Neural crest cell (in vitro differentiated cells): Measurements from ENCODE around the gene SMIM20. TPM values are rescaled to one million over a fixed set of nuclear protein-coding genes. Genes with fewer than 3 reads are reported as not detected.

Experiments
- DNase-seq: peaks from one replicate; pipeline ENCODE4 v3.0.0; 2021; ENCODE audit warnings: low read depth, mixed read lengths, low spot score
- H3K27ac Mint-ChIP-seq: one replicate; pipeline ENCODE4 v1.8.0; 2021; ENCODE audit warnings: mild to moderate bottlenecking, mixed read lengths; ENCODE audit not compliant: unreplicated experiment
- H3K27me3 Mint-ChIP-seq: 2 replicates; pipeline ENCODE4 v1.8.0; 2021; ENCODE audit warnings: low read depth, mild to moderate bottlenecking, mixed read lengths
- H3K36me3 Mint-ChIP-seq: 2 replicates; pipeline ENCODE4 v1.8.0; 2021; ENCODE audit warnings: low read depth, mild to moderate bottlenecking, mixed read lengths
- H3K4me1 Mint-ChIP-seq: 2 replicates; pipeline ENCODE4 v1.8.0; 2021; ENCODE audit warnings: mixed read lengths
- H3K4me3 Mint-ChIP-seq: one replicate; pipeline ENCODE4 v1.8.0; 2021; ENCODE audit warnings: mild to moderate bottlenecking, mixed read lengths
- H3K9me3 Mint-ChIP-seq: 2 replicates; pipeline ENCODE4 v1.8.0; 2021; ENCODE audit warnings: mixed read lengths
- total RNA-seq: library from RNA; stranded (reverse); gene quantifications from 2 replicates; pipeline ENCODE4 v1.2.1, GENCODE V29; 2021
- TF ChIP-seq, protein P1 (sequence below): fragments of 200-600 bp; sonication (generic); conservative IDR thresholded peaks from 2 replicates; pipeline ENCODE4 v1.5.0; 2021; ENCODE audit warnings: antibody characterized with exemption, mild to moderate bottlenecking

SMIM20 gene
- total RNA-seq, 1 donor from 2014 or later: 24.9 TPM

GRCh38 chr4:25970226-25970675 is 56.2 kb downstream of the SMIM20 start:
- TF ChIP-seq, protein P1, sequence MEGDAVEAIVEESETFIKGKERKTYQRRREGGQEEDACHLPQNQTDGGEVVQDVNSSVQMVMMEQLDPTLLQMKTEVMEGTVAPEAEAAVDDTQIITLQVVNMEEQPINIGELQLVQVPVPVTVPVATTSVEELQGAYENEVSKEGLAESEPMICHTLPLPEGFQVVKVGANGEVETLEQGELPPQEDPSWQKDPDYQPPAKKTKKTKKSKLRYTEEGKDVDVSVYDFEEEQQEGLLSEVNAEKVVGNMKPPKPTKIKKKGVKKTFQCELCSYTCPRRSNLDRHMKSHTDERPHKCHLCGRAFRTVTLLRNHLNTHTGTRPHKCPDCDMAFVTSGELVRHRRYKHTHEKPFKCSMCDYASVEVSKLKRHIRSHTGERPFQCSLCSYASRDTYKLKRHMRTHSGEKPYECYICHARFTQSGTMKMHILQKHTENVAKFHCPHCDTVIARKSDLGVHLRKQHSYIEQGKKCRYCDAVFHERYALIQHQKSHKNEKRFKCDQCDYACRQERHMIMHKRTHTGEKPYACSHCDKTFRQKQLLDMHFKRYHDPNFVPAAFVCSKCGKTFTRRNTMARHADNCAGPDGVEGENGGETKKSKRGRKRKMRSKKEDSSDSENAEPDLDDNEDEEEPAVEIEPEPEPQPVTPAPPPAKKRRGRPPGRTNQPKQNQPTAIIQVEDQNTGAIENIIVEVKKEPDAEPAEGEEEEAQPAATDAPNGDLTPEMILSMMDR: no peak
- peak overlapping the region; percentile 83 for H3K27ac Mint-ChIP-seq
- peaks cover 4% of the 10 kb centered on the region for H3K9me3 Mint-ChIP-seq
- peaks cover 29% of the 10 kb centered on the region for H3K4me1 Mint-ChIP-seq
- no peak overlapping the region for H3K4me3 Mint-ChIP-seq
- H3K27me3 Mint-ChIP-seq: no peaks in the 10 kb centered on the region
- no peak for DNase-seq
- no peaks in the 10 kb centered on the region for H3K36me3 Mint-ChIP-seq

- H3K4me3 Mint-ChIP-seq: no peak overlapping the region
- peaks cover 23% of the 10 kb centered on the region for H3K4me1 Mint-ChIP-seq
- H3K27me3 Mint-ChIP-seq: no peaks in the 10 kb centered on the region
- no peak overlapping the region for H3K27ac Mint-ChIP-seq
- H3K9me3 Mint-ChIP-seq: peaks cover 4% of the 10 kb centered on the region
- H3K36me3 Mint-ChIP-seq: no peaks in the 10 kb centered on the region
- TF ChIP-seq, protein P1: no peak
- DNase-seq: no peak
Measured at GRCh38 chr4:25970691-25971432, 56.8 kb downstream of the SMIM20 start.

GRCh38 chr4:25972366-25972765 is 58.3 kb downstream of the SMIM20 start:
- no peak overlapping the region for H3K27ac Mint-ChIP-seq
- TF ChIP-seq, protein P1: no peak
- H3K27me3 Mint-ChIP-seq: no peaks in the 10 kb centered on the region

DNA sequence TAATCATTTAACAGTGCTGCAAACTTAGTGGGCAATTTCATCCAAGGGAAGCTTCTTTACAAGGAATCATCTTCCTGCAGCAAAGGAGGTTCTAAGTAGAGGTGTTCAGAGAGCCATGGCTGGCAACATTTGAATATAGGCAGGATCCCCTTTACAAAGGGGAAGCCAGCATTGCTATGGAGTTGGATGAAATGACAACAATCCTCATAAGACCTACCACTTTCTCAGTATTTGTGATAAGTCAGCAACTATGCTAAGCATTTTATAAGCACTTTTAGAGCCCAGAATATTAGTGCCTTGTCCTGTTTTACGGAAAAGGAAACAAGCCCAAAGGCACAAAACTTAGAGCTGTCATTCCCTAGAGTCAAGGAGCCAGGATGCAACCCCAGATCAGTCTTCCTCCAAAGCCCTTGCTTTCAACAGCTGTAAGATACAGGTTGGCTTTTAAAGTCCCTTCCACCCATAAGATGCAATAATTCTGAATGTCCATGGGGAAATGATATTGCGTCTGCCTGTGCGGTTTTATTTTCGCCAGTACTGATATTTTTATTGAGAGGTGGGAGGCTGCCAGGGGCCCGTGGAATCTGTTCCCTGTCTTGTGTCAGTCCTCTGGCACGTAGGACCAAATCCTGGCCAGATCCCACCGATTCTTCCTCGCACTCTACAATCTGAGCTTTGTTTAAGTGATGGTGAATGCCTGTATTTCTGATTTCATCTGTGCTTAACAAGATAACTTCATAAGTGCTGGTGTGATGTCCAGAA is 59.1 kb downstream of the SMIM20 start:
- no peak overlapping the region for H3K4me3 Mint-ChIP-seq
- no peaks in the 10 kb centered on the region for H3K36me3 Mint-ChIP-seq
- no peak overlapping the region for H3K27ac Mint-ChIP-seq
- H3K9me3 Mint-ChIP-seq: peaks cover 4% of the 10 kb centered on the region
- DNase-seq: no peak
- TF ChIP-seq, protein P1: no peak
- H3K4me1 Mint-ChIP-seq: peaks cover 13% of the 10 kb centered on the region
- no peaks in the 10 kb centered on the region for H3K27me3 Mint-ChIP-seq

More at GRCh38 chr4:25972366-25972765, 58.3 kb downstream of the SMIM20 start:
- no peak overlapping the region for H3K4me3 Mint-ChIP-seq
- H3K36me3 Mint-ChIP-seq: no peaks in the 10 kb centered on the region
- DNase-seq: no peak
- H3K4me1 Mint-ChIP-seq: peaks cover 15% of the 10 kb centered on the region
- H3K9me3 Mint-ChIP-seq: peaks cover 4% of the 10 kb centered on the region

GRCh38 chr4:25976780-25977179 is 62.8 kb downstream of the SMIM20 start:
- H3K27me3 Mint-ChIP-seq: no peaks in the 10 kb centered on the region
- peaks cover 8% of the 10 kb centered on the region for H3K4me1 Mint-ChIP-seq
- H3K9me3 Mint-ChIP-seq: peaks cover 1% of the 10 kb centered on the region
- TF ChIP-seq, protein P1: no peak
- no peak overlapping the region for H3K4me3 Mint-ChIP-seq
- H3K36me3 Mint-ChIP-seq: no peaks in the 10 kb centered on the region
- H3K27ac Mint-ChIP-seq: no peak overlapping the region
- no peak for DNase-seq
